Endothelial cell of hepatic sinusoid (primary cell): ENCODE data around the gene OOSP2.

Experiments
- in situ Hi-C: cut with HindIII; loops from 2 replicates; pipeline ENCODE4 v1.10.0; 2017; ENCODE audit warnings: low sequenced_read_pairs

Gene OOSP2

GRCh38 chr11:60077981-60078380, 37.8 kb downstream of the OOSP2 start:
- in situ Hi-C loops, result no loop called here

GRCh38 chr11:60078745-60079144, 38.5 kb downstream of the OOSP2 start:
- in situ Hi-C loops, result no loop called here

DNA sequence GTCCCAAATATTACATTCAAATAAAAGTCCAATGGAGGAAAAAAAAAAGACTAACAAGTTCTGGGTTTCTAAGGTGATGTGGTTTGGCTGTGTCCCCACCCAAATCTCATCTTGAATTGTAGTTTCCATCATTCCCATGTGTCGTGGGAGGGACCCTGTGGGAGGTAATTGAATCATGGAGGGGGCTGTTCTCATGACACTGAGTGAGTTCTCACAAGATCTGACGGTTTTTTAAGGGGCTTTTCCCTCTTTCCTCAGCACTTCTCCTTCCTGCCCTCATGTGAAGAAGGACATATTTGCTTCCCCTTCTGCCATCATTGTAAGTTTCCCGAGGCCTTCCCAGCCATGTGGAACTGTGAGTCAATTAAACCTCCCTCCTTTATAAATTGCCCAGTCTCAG, 40.3 kb downstream of the OOSP2 start:
- in situ Hi-C loops, result no loop called here

- in situ Hi-C loops, result no loop called here
Observed at GRCh38 chr11:60084631-60085273, 44.5 kb downstream of the OOSP2 start.

GRCh38 chr11:60085909-60086308, 45.7 kb downstream of the OOSP2 start:
- in situ Hi-C loops, result no loop called here

DNA sequence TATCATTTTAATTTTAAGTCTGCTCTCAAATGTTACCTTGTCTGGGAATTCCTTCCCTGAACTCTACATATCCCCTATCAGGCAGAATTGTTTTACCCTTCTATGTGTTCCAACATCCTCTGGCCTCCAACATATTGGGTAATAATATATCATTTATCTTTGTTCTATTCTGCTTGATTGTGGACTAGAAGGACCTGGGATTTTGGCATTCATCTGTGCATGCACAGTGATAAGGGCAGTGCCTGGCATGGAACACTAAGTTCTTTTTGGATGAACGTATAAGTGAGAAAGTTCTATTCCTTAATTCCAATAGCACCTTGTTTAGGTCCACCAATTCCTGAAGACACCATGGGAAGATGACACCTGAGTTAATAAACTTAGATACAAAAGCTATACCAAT, 47.0 kb downstream of the OOSP2 start:
- in situ Hi-C loops, result no loop called here

GRCh38 chr11:60088364-60088763, 48.2 kb downstream of the OOSP2 start, which contains the start of gene MS4A2:
Gene MS4A2 (plus strand): TSS chr11:60088664. CDS start chr11:60088766, 102 bp downstream.
- in situ Hi-C loops, result no loop called here

- in situ Hi-C loops, result no loop called here
Observed at GRCh38 chr11:60095477-60096120, 55.4 kb downstream of the OOSP2 start.

GRCh38 chr11:60097189-60097588, 57.0 kb downstream of the OOSP2 start:
- in situ Hi-C loops, result no loop called here
